Measurements from ENCODE around the gene TRIM31. TPM values are rescaled to one million over a fixed set of nuclear protein-coding genes. Genes with fewer than 3 reads are reported as not detected.

The TRIM31 gene
- total RNA-seq, 1 donor from 2014 or later, result not detected

- Mint-ChIP-seq H3K9me3 (ENCODE audit: unreplicated experiment) (no peaks in the 10 kb centered on the region), H3K4me1 (ENCODE audit: low read depth, unreplicated experiment) (no peaks in the 10 kb centered on the region), H3K27ac (ENCODE audit: unreplicated experiment) (no peak overlapping the region), H3K4me3 (ENCODE audit: unreplicated experiment) (peak overlapping the region; percentile 68), H3K36me3 (ENCODE audit: low read depth, unreplicated experiment) (no peaks in the 10 kb centered on the region), H3K27me3 (ENCODE audit: low read depth, unreplicated experiment) (peaks cover 75% of the 10 kb centered on the region)
- DNase-seq (ENCODE audit: low read depth) (no peak), FAIRE-seq (no peak)
- Histone ChIP-seq H3K27ac (ENCODE audit: low read depth, low read length) (no peak overlapping the region), H3K9ac (ENCODE audit: low read length) (no peak overlapping the region), H3K27me3 (ENCODE audit: insufficient read depth, low read length) (peaks cover 73% of the 10 kb centered on the region), H3K4me3 (ENCODE audit: insufficient read depth, low read depth, low read length) (no peak overlapping the region), H3K79me2 (ENCODE audit: insufficient read depth, low read length) (no peaks in the 10 kb centered on the region), H3K4me2 (ENCODE audit: low read length) (peak overlapping the region; percentile 59), H3K36me3 (ENCODE audit: insufficient read depth, low read length) (no peaks in the 10 kb centered on the region), H3K9me3 (ENCODE audit: insufficient read depth, low read depth, low read length) (no peaks in the 10 kb centered on the region), H2AFZ (ENCODE audit: low read depth, low read length) (peak overlapping the region; percentile 47), H4K20me1 (ENCODE audit: insufficient read depth, low read length) (no peaks in the 10 kb centered on the region), H3K4me1 (ENCODE audit: insufficient read depth, low read length) (no peaks in the 10 kb centered on the region)
- peak; percentile 56 for TF ChIP-seq EZH2 (IDR thresholded peaks at IDR 0.05; ENCODE audit: insufficient read depth, low read length)
- TF ChIP-seq CTCF (IDR thresholded peaks at IDR 0.05; ENCODE audit: insufficient read depth, low read depth, low read length), result no peak
Measured at GRCh38 chr6:30127238-30128093, 14.6 kb upstream of the TRIM31 start.

GRCh38 chr6:30122515-30122914 lies 9.6 kb upstream of the TRIM31 start:
- H3K4me1 ChIP-seq (ENCODE audit: insufficient read depth, low read length), result no peaks in the 10 kb centered on the region
- no peak overlapping the region for H2AFZ ChIP-seq (ENCODE audit: low read depth, low read length)
- FAIRE-seq (no peak), DNase-seq (ENCODE audit: low read depth) (no peak)
- no peaks in the 10 kb centered on the region for H3K79me2 ChIP-seq (ENCODE audit: insufficient read depth, low read length)
- Mint-ChIP-seq H3K4me3 (ENCODE audit: unreplicated experiment) (no peak overlapping the region), H3K4me1 (ENCODE audit: low read depth, unreplicated experiment) (no peaks in the 10 kb centered on the region), H3K36me3 (ENCODE audit: low read depth, unreplicated experiment) (no peaks in the 10 kb centered on the region), H3K27ac (ENCODE audit: unreplicated experiment) (no peak overlapping the region), H3K9me3 (ENCODE audit: unreplicated experiment) (no peaks in the 10 kb centered on the region), H3K27me3 (ENCODE audit: low read depth, unreplicated experiment) (peaks cover 54% of the 10 kb centered on the region)
- H3K4me3 ChIP-seq (ENCODE audit: insufficient read depth, low read depth, low read length), result no peak overlapping the region
- no peaks in the 10 kb centered on the region for H3K9me3 ChIP-seq (ENCODE audit: insufficient read depth, low read depth, low read length)
- no peak overlapping the region for H3K27ac ChIP-seq (ENCODE audit: low read depth, low read length)
- H3K27me3 ChIP-seq (ENCODE audit: insufficient read depth, low read length), result peaks cover 27% of the 10 kb centered on the region
- no peak overlapping the region for H3K4me2 ChIP-seq (ENCODE audit: low read length)
- H3K9ac ChIP-seq (ENCODE audit: low read length), result no peak overlapping the region
- no peak for TF ChIP-seq CTCF (IDR thresholded peaks at IDR 0.05; ENCODE audit: insufficient read depth, low read depth, low read length)
- TF ChIP-seq EZH2 (IDR thresholded peaks at IDR 0.05; ENCODE audit: insufficient read depth, low read length), result no peak
- no peaks in the 10 kb centered on the region for H4K20me1 ChIP-seq (ENCODE audit: insufficient read depth, low read length)
- no peaks in the 10 kb centered on the region for H3K36me3 ChIP-seq (ENCODE audit: insufficient read depth, low read length)

Measured in astrocyte (in vitro differentiated cells and primary cell).